ENCODE results near the gene PTCH2.

Gene PTCH2

GRCh38 chr1:44835738-44836675, 7.0 kb downstream of the PTCH2 start:
- H3K36me3 ChIP-seq (ENCODE audit: insufficient read depth, low read length), result no peaks in the 10 kb centered on the region
- H3K79me2 ChIP-seq (ENCODE audit: insufficient read depth, low read length), result no peaks in the 10 kb centered on the region
- H3K4me3 ChIP-seq (ENCODE audit: low read depth in 1 of 2, low read length in 2 of 2), result 0 out of 4 replicates have a peak overlapping the region, but pooled peaks of 1 of the 2 experiments have one; percentile 22
- ATAC-seq (ENCODE audit: insufficient read depth, low read depth), result peak; percentile 95
- no peaks in the 10 kb centered on the region for H3K27me3 ChIP-seq (ENCODE audit: insufficient read depth, low read length, poor library complexity)
- H3K27ac ChIP-seq (ENCODE audit: low read length), result no peak overlapping the region
- TF ChIP-seq EZH2 (IDR thresholded peaks at IDR 0.05; ENCODE audit: borderline replicate concordance, low read depth, low read length, severe bottlenecking) (no peak), CTCF (IDR thresholded peaks at IDR 0.05; ENCODE audit: borderline replicate concordance, extremely low read depth, low read length, poor library complexity, severe bottlenecking) (peak; percentile 94)
- H3K4me2 ChIP-seq (ENCODE audit: insufficient read depth, low read length), result peak overlapping the region; percentile 52
- peak overlapping the region; percentile 72 for H2AFZ ChIP-seq (ENCODE audit: low read depth, low read length)
- H3K9ac ChIP-seq (ENCODE audit: low read depth, low read length), result no peak overlapping the region
- H4K20me1 ChIP-seq (ENCODE audit: insufficient read depth, low read length), result no peaks in the 10 kb centered on the region
- H3K4me1 ChIP-seq (ENCODE audit: insufficient read depth, low read length), result peaks cover 7% of the 10 kb centered on the region
- H3K9me3 ChIP-seq (ENCODE audit: insufficient read depth, low read length, severe bottlenecking), result no peaks in the 10 kb centered on the region
- peak; percentile 85 for DNase-seq

GRCh38 chr1:44834328-44834727, 8.7 kb downstream of the PTCH2 start:
- Histone ChIP-seq H4K20me1 (ENCODE audit: insufficient read depth, low read length) (no peaks in the 10 kb centered on the region), H2AFZ (ENCODE audit: low read depth, low read length) (no peak overlapping the region), H3K4me1 (ENCODE audit: insufficient read depth, low read length) (peaks cover 7% of the 10 kb centered on the region), H3K4me3 (ENCODE audit: low read depth in 1 of 2, low read length in 2 of 2) (no peak overlapping the region), H3K27me3 (ENCODE audit: insufficient read depth, low read length, poor library complexity) (no peaks in the 10 kb centered on the region), H3K36me3 (ENCODE audit: insufficient read depth, low read length) (no peaks in the 10 kb centered on the region), H3K4me2 (ENCODE audit: insufficient read depth, low read length) (no peak overlapping the region), H3K79me2 (ENCODE audit: insufficient read depth, low read length) (no peaks in the 10 kb centered on the region), H3K27ac (ENCODE audit: low read length) (no peak overlapping the region), H3K9me3 (ENCODE audit: insufficient read depth, low read length, severe bottlenecking) (no peaks in the 10 kb centered on the region), H3K9ac (ENCODE audit: low read depth, low read length) (no peak overlapping the region)
- ATAC-seq (ENCODE audit: insufficient read depth, low read depth) (no peak), DNase-seq (no peak)
- TF ChIP-seq CTCF (IDR thresholded peaks at IDR 0.05; ENCODE audit: borderline replicate concordance, extremely low read depth, low read length, poor library complexity, severe bottlenecking) (no peak), EZH2 (IDR thresholded peaks at IDR 0.05; ENCODE audit: borderline replicate concordance, low read depth, low read length, severe bottlenecking) (no peak)

- Histone ChIP-seq H3K9me3 (ENCODE audit: insufficient read depth, low read length, severe bottlenecking) (no peaks in the 10 kb centered on the region), H3K79me2 (ENCODE audit: insufficient read depth, low read length) (no peaks in the 10 kb centered on the region), H3K36me3 (ENCODE audit: insufficient read depth, low read length) (no peaks in the 10 kb centered on the region), H3K4me1 (ENCODE audit: insufficient read depth, low read length) (peaks cover 7% of the 10 kb centered on the region), H3K9ac (ENCODE audit: low read depth, low read length) (no peak overlapping the region), H3K27ac (ENCODE audit: low read length) (no peak overlapping the region), H4K20me1 (ENCODE audit: insufficient read depth, low read length) (no peaks in the 10 kb centered on the region), H3K4me3 (ENCODE audit: low read depth in 1 of 2, low read length in 2 of 2) (no peak overlapping the region), H3K27me3 (ENCODE audit: insufficient read depth, low read length, poor library complexity) (no peaks in the 10 kb centered on the region), H2AFZ (ENCODE audit: low read depth, low read length) (no peak overlapping the region), H3K4me2 (ENCODE audit: insufficient read depth, low read length) (no peak overlapping the region)
- ATAC-seq (ENCODE audit: insufficient read depth, low read depth) (no peak), DNase-seq (no peak)
- TF ChIP-seq CTCF (IDR thresholded peaks at IDR 0.05; ENCODE audit: borderline replicate concordance, extremely low read depth, low read length, poor library complexity, severe bottlenecking), result no peak
- no peak for TF ChIP-seq EZH2 (IDR thresholded peaks at IDR 0.05; ENCODE audit: borderline replicate concordance, low read depth, low read length, severe bottlenecking)
Measured at GRCh38 chr1:44832056-44832705, 10.9 kb downstream of the PTCH2 start.
